ENCODE measurements around the gene SRP68.

SRP68 gene

GRCh38 chr17:76104140-76104895 lies 32.0 kb upstream of the SRP68 start:
- peaks cover 17% of the 10 kb centered on the region for H3K36me3 ChIP-seq (ENCODE audit: control insufficient read depth, insufficient read depth, low read length)
- no peaks in the 10 kb centered on the region for H3K27me3 ChIP-seq (replicated peaks; ENCODE audit: control insufficient read depth, insufficient read depth, low read length, poor library complexity, severe bottlenecking)
- H3K9me3 ChIP-seq (ENCODE audit: control insufficient read depth, low read length): no peaks in the 10 kb centered on the region
- H3K4me1 ChIP-seq (ENCODE audit: control insufficient read depth, insufficient read depth, low read length, poor library complexity, severe bottlenecking): peaks cover 12% of the 10 kb centered on the region
- peak overlapping the region; percentile 89 for H3K4me3 ChIP-seq (ENCODE audit: insufficient read depth, low read depth, low read length, poor library complexity, severe bottlenecking)
- H3K27ac ChIP-seq (ENCODE audit: insufficient read depth, low read length, poor library complexity, severe bottlenecking): peak overlapping the region; percentile 78
- no peak for DNase-seq

GRCh38 chr17:76103274-76104139 lies 31.2 kb upstream of the SRP68 start, which contains the start of gene EXOC7:
TSS of gene EXOC7 (minus strand) at chr17:76103787. CDS start at chr17:76103692, 95 bp downstream.
- Histone ChIP-seq H3K4me3 (ENCODE audit: insufficient read depth, low read depth, low read length, poor library complexity, severe bottlenecking) (peak within 1 kb of the TSS; percentile 89), H3K27me3 (replicated peaks; ENCODE audit: control insufficient read depth, insufficient read depth, low read length, poor library complexity, severe bottlenecking) (no peaks in the 10 kb centered on the region), H3K27ac (ENCODE audit: insufficient read depth, low read length, poor library complexity, severe bottlenecking) (peak within 1 kb of the TSS; percentile 78)

GRCh38 chr17:76102944-76103273 lies 30.6 kb upstream of the SRP68 start:
- peaks cover 12% of the 10 kb centered on the region for H3K4me1 ChIP-seq (ENCODE audit: control insufficient read depth, insufficient read depth, low read length, poor library complexity, severe bottlenecking)
- DNase-seq: no peak

More at GRCh38 chr17:76103274-76104139, 31.2 kb upstream of the SRP68 start, which contains the start of gene EXOC7:
- DNase-seq: peak; percentile 85 to 89 (median 88)
- H3K9me3 ChIP-seq (ENCODE audit: control insufficient read depth, low read length): no peaks in the 10 kb centered on the region
- peaks cover 12% of the 10 kb centered on the region for H3K4me1 ChIP-seq (ENCODE audit: control insufficient read depth, insufficient read depth, low read length, poor library complexity, severe bottlenecking)
- H3K36me3 ChIP-seq (ENCODE audit: control insufficient read depth, insufficient read depth, low read length): peaks cover 17% of the 10 kb centered on the region

GRCh38 chr17:76097716-76098295 lies 25.5 kb upstream of the SRP68 start:
- Histone ChIP-seq H3K27me3 (replicated peaks; ENCODE audit: control insufficient read depth, insufficient read depth, low read length, poor library complexity, severe bottlenecking) (no peaks in the 10 kb centered on the region), H3K36me3 (ENCODE audit: control insufficient read depth, insufficient read depth, low read length) (peaks cover 55% of the 10 kb centered on the region)

More at GRCh38 chr17:76102944-76103273, 30.6 kb upstream of the SRP68 start:
- H3K27ac ChIP-seq (ENCODE audit: insufficient read depth, low read length, poor library complexity, severe bottlenecking): peak overlapping the region; percentile 78
- H3K9me3 ChIP-seq (ENCODE audit: control insufficient read depth, low read length): no peaks in the 10 kb centered on the region
- peak overlapping the region; percentile 89 for H3K4me3 ChIP-seq (ENCODE audit: insufficient read depth, low read depth, low read length, poor library complexity, severe bottlenecking)
- no peaks in the 10 kb centered on the region for H3K27me3 ChIP-seq (replicated peaks; ENCODE audit: control insufficient read depth, insufficient read depth, low read length, poor library complexity, severe bottlenecking)
- H3K36me3 ChIP-seq (ENCODE audit: control insufficient read depth, insufficient read depth, low read length): peaks cover 18% of the 10 kb centered on the region

GRCh38 chr17:76095943-76096342 lies 23.6 kb upstream of the SRP68 start:
- H3K9me3 ChIP-seq (ENCODE audit: control insufficient read depth, low read length): no peaks in the 10 kb centered on the region
- no peaks in the 10 kb centered on the region for H3K27me3 ChIP-seq (replicated peaks; ENCODE audit: control insufficient read depth, insufficient read depth, low read length, poor library complexity, severe bottlenecking)
- no peaks in the 10 kb centered on the region for H3K4me1 ChIP-seq (ENCODE audit: control insufficient read depth, insufficient read depth, low read length, poor library complexity, severe bottlenecking)
- no peak overlapping the region for H3K4me3 ChIP-seq (ENCODE audit: insufficient read depth, low read depth, low read length, poor library complexity, severe bottlenecking)
- peaks cover 52% of the 10 kb centered on the region for H3K36me3 ChIP-seq (ENCODE audit: control insufficient read depth, insufficient read depth, low read length)
- H3K27ac ChIP-seq (ENCODE audit: insufficient read depth, low read length, poor library complexity, severe bottlenecking): no peak overlapping the region
- DNase-seq: no peak

More at GRCh38 chr17:76097716-76098295, 25.5 kb upstream of the SRP68 start:
- DNase-seq: no peak
- no peaks in the 10 kb centered on the region for H3K9me3 ChIP-seq (ENCODE audit: control insufficient read depth, low read length)
- H3K4me1 ChIP-seq (ENCODE audit: control insufficient read depth, insufficient read depth, low read length, poor library complexity, severe bottlenecking): peaks cover 4% of the 10 kb centered on the region
- no peak overlapping the region for H3K4me3 ChIP-seq (ENCODE audit: insufficient read depth, low read depth, low read length, poor library complexity, severe bottlenecking)
- no peak overlapping the region for H3K27ac ChIP-seq (ENCODE audit: insufficient read depth, low read length, poor library complexity, severe bottlenecking)

GRCh38 chr17:76094046-76094445 lies 21.7 kb upstream of the SRP68 start:
- Histone ChIP-seq H3K9me3 (ENCODE audit: control insufficient read depth, low read length) (no peaks in the 10 kb centered on the region), H3K27me3 (replicated peaks; ENCODE audit: control insufficient read depth, insufficient read depth, low read length, poor library complexity, severe bottlenecking) (no peaks in the 10 kb centered on the region), H3K4me1 (ENCODE audit: control insufficient read depth, insufficient read depth, low read length, poor library complexity, severe bottlenecking) (no peaks in the 10 kb centered on the region), H3K27ac (ENCODE audit: insufficient read depth, low read length, poor library complexity, severe bottlenecking) (no peak overlapping the region), H3K36me3 (ENCODE audit: control insufficient read depth, insufficient read depth, low read length) (peaks cover 61% of the 10 kb centered on the region), H3K4me3 (ENCODE audit: insufficient read depth, low read depth, low read length, poor library complexity, severe bottlenecking) (no peak overlapping the region)
- DNase-seq: no peak

- H3K4me3 ChIP-seq (ENCODE audit: insufficient read depth, low read depth, low read length, poor library complexity, severe bottlenecking): no peak overlapping the region
- no peak overlapping the region for H3K27ac ChIP-seq (ENCODE audit: insufficient read depth, low read length, poor library complexity, severe bottlenecking)
- H3K36me3 ChIP-seq (ENCODE audit: control insufficient read depth, insufficient read depth, low read length): peaks cover 71% of the 10 kb centered on the region
- H3K27me3 ChIP-seq (replicated peaks; ENCODE audit: control insufficient read depth, insufficient read depth, low read length, poor library complexity, severe bottlenecking): no peaks in the 10 kb centered on the region
- H3K4me1 ChIP-seq (ENCODE audit: control insufficient read depth, insufficient read depth, low read length, poor library complexity, severe bottlenecking): no peaks in the 10 kb centered on the region
- DNase-seq: no peak
- H3K9me3 ChIP-seq (ENCODE audit: control insufficient read depth, low read length): no peaks in the 10 kb centered on the region
These were observed 20.5 kb upstream of the SRP68 start for GRCh38 chr17:76092526-76093413.

- Histone ChIP-seq H3K36me3 (ENCODE audit: control insufficient read depth, insufficient read depth, low read length) (peaks cover 71% of the 10 kb centered on the region), H3K9me3 (ENCODE audit: control insufficient read depth, low read length) (no peaks in the 10 kb centered on the region), H3K4me1 (ENCODE audit: control insufficient read depth, insufficient read depth, low read length, poor library complexity, severe bottlenecking) (no peaks in the 10 kb centered on the region), H3K27ac (ENCODE audit: insufficient read depth, low read length, poor library complexity, severe bottlenecking) (no peak overlapping the region), H3K4me3 (ENCODE audit: insufficient read depth, low read depth, low read length, poor library complexity, severe bottlenecking) (no peak overlapping the region), H3K27me3 (replicated peaks; ENCODE audit: control insufficient read depth, insufficient read depth, low read length, poor library complexity, severe bottlenecking) (no peaks in the 10 kb centered on the region)
- no peak for DNase-seq
These were observed 19.4 kb upstream of the SRP68 start for GRCh38 chr17:76091526-76092286.

Measured in effector memory CD4-positive, alpha-beta T cell (primary cell).